ENCODE data around the gene C3orf52. TPM values are rescaled to one million over a fixed set of nuclear protein-coding genes. Genes with fewer than 3 reads are reported as not detected.

C3orf52 gene
- total RNA-seq, 1 experiment from 2014 or later, result 12.6 TPM

- Histone ChIP-seq H3K36me3 (ENCODE audit: control insufficient read depth, insufficient read depth, low read length) (no peaks in the 10 kb centered on the region), H3K4me1 (ENCODE audit: control insufficient read depth, insufficient read depth, low read length) (no peaks in the 10 kb centered on the region), H3K27ac (ENCODE audit: low read length) (no peak overlapping the region), H3K9me3 (ENCODE audit: control insufficient read depth, insufficient read depth, low read depth, low read length) (no peaks in the 10 kb centered on the region), H3K27me3 (ENCODE audit: control insufficient read depth, insufficient read depth, low read length) (peaks cover 7% of the 10 kb centered on the region; the same call in 1 of the 2 replicates), H3K4me3 (ENCODE audit: low read depth in 2 of 2, low read length in 2 of 2) (no peak overlapping the region)
- CTCF ChIA-PET, result no interaction called here
- POLR2A ChIA-PET, result no interaction called here
- in situ Hi-C loops (cut with HindIII; ENCODE audit: low pct_unique_long_range_greater_than_20kb, low sequenced_read_pairs), result no loop called here
- ATAC-seq (no peak), DNase-seq (ENCODE audit: low read depth, low spot score) (no peak)
- TF ChIP-seq, protein P1, sequence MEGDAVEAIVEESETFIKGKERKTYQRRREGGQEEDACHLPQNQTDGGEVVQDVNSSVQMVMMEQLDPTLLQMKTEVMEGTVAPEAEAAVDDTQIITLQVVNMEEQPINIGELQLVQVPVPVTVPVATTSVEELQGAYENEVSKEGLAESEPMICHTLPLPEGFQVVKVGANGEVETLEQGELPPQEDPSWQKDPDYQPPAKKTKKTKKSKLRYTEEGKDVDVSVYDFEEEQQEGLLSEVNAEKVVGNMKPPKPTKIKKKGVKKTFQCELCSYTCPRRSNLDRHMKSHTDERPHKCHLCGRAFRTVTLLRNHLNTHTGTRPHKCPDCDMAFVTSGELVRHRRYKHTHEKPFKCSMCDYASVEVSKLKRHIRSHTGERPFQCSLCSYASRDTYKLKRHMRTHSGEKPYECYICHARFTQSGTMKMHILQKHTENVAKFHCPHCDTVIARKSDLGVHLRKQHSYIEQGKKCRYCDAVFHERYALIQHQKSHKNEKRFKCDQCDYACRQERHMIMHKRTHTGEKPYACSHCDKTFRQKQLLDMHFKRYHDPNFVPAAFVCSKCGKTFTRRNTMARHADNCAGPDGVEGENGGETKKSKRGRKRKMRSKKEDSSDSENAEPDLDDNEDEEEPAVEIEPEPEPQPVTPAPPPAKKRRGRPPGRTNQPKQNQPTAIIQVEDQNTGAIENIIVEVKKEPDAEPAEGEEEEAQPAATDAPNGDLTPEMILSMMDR (IDR thresholded peaks at IDR 0.05), result no peak
- no peak for TF ChIP-seq TCF7L2 (IDR thresholded peaks at IDR 0.05; ENCODE audit: low read depth, low read length)
- TF ChIP-seq POLR2AphosphoS5 (IDR thresholded peaks at IDR 0.05; ENCODE audit: low read depth, low read length), result no peak
- TF ChIP-seq, protein P2, sequence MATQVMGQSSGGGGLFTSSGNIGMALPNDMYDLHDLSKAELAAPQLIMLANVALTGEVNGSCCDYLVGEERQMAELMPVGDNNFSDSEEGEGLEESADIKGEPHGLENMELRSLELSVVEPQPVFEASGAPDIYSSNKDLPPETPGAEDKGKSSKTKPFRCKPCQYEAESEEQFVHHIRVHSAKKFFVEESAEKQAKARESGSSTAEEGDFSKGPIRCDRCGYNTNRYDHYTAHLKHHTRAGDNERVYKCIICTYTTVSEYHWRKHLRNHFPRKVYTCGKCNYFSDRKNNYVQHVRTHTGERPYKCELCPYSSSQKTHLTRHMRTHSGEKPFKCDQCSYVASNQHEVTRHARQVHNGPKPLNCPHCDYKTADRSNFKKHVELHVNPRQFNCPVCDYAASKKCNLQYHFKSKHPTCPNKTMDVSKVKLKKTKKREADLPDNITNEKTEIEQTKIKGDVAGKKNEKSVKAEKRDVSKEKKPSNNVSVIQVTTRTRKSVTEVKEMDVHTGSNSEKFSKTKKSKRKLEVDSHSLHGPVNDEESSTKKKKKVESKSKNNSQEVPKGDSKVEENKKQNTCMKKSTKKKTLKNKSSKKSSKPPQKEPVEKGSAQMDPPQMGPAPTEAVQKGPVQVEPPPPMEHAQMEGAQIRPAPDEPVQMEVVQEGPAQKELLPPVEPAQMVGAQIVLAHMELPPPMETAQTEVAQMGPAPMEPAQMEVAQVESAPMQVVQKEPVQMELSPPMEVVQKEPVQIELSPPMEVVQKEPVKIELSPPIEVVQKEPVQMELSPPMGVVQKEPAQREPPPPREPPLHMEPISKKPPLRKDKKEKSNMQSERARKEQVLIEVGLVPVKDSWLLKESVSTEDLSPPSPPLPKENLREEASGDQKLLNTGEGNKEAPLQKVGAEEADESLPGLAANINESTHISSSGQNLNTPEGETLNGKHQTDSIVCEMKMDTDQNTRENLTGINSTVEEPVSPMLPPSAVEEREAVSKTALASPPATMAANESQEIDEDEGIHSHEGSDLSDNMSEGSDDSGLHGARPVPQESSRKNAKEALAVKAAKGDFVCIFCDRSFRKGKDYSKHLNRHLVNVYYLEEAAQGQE (IDR thresholded peaks at IDR 0.05; ENCODE audit: insufficient read depth in 1 of 2, low read depth in 2 of 2, low read length in 1 of 2), result no peak
- no peak for TF ChIP-seq SIN3A (IDR thresholded peaks at IDR 0.05; ENCODE audit: borderline replicate concordance, insufficient read depth, low read depth, low read length)
- no TSS peak for BruUV-seq (replicated peaks)
- intact Hi-C loops (cut with micrococcal nuclease; ENCODE audit: unreplicated experiment), result loop anchor here (5.0 kb wide), 2 partner anchors 154 to 394 kb away; partner anchors contain the start of gene SLC9C1
These were observed 52.2 kb downstream of the C3orf52 start for GRCh38 chr3:112138219-112138969.

DNA sequence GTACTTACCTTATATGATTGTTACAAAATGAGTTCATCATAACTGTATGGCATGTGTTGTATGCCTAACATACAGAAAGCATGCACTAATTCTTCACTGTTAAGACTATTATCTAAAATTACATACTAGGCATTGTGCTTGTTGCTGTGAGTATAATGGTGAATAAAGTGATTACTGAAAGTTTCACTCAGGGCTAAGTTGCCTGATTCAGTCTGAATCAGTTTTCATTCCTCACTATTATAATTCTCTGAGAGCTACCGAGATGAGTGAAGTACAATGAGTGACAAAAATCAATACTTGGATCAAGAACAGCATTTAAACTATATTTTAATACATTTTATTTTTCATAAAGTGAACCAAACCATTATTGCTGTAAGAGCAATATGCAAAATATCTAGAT lies 54.4 kb downstream of the C3orf52 start:
- ATAC-seq, result no peak
- H3K4me3 ChIP-seq (ENCODE audit: low read depth in 2 of 2, low read length in 2 of 2), result no peak overlapping the region
- no peak overlapping the region for H3K27ac ChIP-seq (ENCODE audit: low read length)
- in situ Hi-C loops (cut with HindIII; ENCODE audit: low pct_unique_long_range_greater_than_20kb, low sequenced_read_pairs) (no loop called here), intact Hi-C loops (cut with micrococcal nuclease; ENCODE audit: unreplicated experiment) (no loop called here)
- POLR2A ChIA-PET, result no interaction called here
- no peak for DNase-seq (ENCODE audit: low read depth, low spot score)
- no peaks in the 10 kb centered on the region for H3K36me3 ChIP-seq (ENCODE audit: control insufficient read depth, insufficient read depth, low read length)
- no peaks in the 10 kb centered on the region for H3K4me1 ChIP-seq (ENCODE audit: control insufficient read depth, insufficient read depth, low read length)
- BruUV-seq (replicated peaks), result no TSS peak
- H3K27me3 ChIP-seq (ENCODE audit: control insufficient read depth, insufficient read depth, low read length), result peaks cover 7% of the 10 kb centered on the region; the same call in 1 of the 2 replicates
- H3K9me3 ChIP-seq (ENCODE audit: control insufficient read depth, insufficient read depth, low read depth, low read length), result no peaks in the 10 kb centered on the region
- CTCF ChIA-PET, result no interaction called here
- TF ChIP-seq, protein P2 (IDR thresholded peaks at IDR 0.05; ENCODE audit: insufficient read depth in 1 of 2, low read depth in 2 of 2, low read length in 1 of 2), result no peak
- TF ChIP-seq TCF7L2 (IDR thresholded peaks at IDR 0.05; ENCODE audit: low read depth, low read length) (no peak), SIN3A (IDR thresholded peaks at IDR 0.05; ENCODE audit: borderline replicate concordance, insufficient read depth, low read depth, low read length) (no peak), POLR2AphosphoS5 (IDR thresholded peaks at IDR 0.05; ENCODE audit: low read depth, low read length) (no peak)
- TF ChIP-seq, protein P1 (IDR thresholded peaks at IDR 0.05), result no peak

All from Panc1 (cell line).